ENCODE results near the gene CEBPE.
"Not testable (repeated sequence)": the region's sequence is repeated elsewhere in the genome, so short reads cannot be mapped to it uniquely, and the experiment has no call there.

GRCh38 chr14:23107620-23108019, 11.4 kb downstream of the CEBPE start:
- TF ChIP-seq CTCF, POLR2AphosphoS5, EP300, POLR2A (IDR thresholded peaks at IDR 0.05): not testable (repeated sequence)

Data from sigmoid colon (tissue), 4 donors.